Tibial artery (tissue), 4 donors: Measurements from ENCODE around the gene RHEBL1.

Experiments
- DNase-seq, 2 donors: peaks; one replicate each; pipeline ENCODE4 v3.0.0-alpha.2; 2019
- H3K27ac ChIP-seq, 2 donors: fragments of 200-600 bp; sonication (generic) in 1 of 2; 1 replicate in 1 of 2; 2 replicates in 1 of 2; pipeline ENCODE4 v1.5.1; 2018 to 2019; ENCODE audit warnings: mild to moderate bottlenecking in 1 of 2
- H3K27me3 ChIP-seq, 2 donors: fragments of 200-600 bp; sonication (generic) in 1 of 2; one replicate each; pipeline versions ENCODE4 v1.5.1 to v1.6.0; 2016 to 2019
- H3K36me3 ChIP-seq, 3 donors: fragments of 200-600 bp; sonication (generic) in 2 of 3; one replicate each; pipeline ENCODE4 v1.5.1; 2016 to 2019; ENCODE audit warnings: mild to moderate bottlenecking in 2 of 3
- H3K4me1 ChIP-seq, 4 donors: fragments of 200-600 bp; sonication (generic) in 2 of 4; 1 replicate in 3 of 4; 2 replicates in 1 of 4; pipeline ENCODE4 v1.5.1; 2016 to 2019
- H3K4me3 ChIP-seq, 2 donors: fragments of 200-600 bp; sonication (generic) in 1 of 2; 1 replicate in 1 of 2; 2 replicates in 1 of 2; pipeline ENCODE4 v1.5.1; 2018 to 2019; ENCODE audit warnings: mild to moderate bottlenecking in 2 of 2
- H3K9me3 ChIP-seq, 3 donors: fragments of 200-600 bp; sonication (generic) in 1 of 3; one replicate each; pipeline ENCODE4 v1.5.1; 2016 to 2019
- intact Hi-C: fragments of 100-400 bp; cut with DNase I; formaldehyde crosslinking; loops from one replicate; pipeline ENCODE4 v1.15.0; 2023; ENCODE audit warnings: low total_unique reads
- TF ChIP-seq, protein P1 (sequence below), 2 experiments: fragments of 200-600 bp in 1 of 2; fragments of 450-650 bp in 1 of 2; IDR thresholded peaks; one replicate each; pipeline ENCODE4 v1.5.1; 2017 to 2019; ENCODE audit warnings: antibody characterized with exemption in 2 of 2, mild to moderate bottlenecking in 1 of 2, moderate library complexity in 1 of 2

Gene RHEBL1

DNA sequence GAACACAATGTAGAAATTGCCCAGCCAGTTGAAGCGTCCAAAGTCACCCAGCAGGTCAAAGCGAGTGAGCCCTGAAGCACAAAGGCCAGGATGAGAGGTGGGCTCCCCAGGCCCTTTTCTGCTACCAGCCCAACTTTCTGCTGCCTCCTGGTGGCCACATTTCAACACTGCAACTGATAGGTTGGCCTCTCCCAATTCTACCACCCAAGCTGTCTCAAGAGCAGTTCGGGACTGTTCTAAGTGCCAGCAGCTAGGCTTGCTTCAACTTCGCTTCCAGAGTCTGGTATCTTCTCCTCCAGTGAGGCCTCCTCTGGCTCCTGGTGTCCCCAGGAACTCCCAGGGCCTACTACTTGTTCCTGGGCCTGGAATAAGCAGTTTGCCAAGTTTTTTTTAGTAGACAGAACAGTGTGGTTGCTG lies 28.3 kb upstream of the RHEBL1 start:
- peak in 1 of 2 donors; percentile 48 for DNase-seq
- peaks cover 0 to 20% (median 17%) of the 10 kb centered on the region in 4 donors for H3K4me1 ChIP-seq
- intact Hi-C loops = no loop called here
- no peaks in the 10 kb centered on the region for H3K9me3 ChIP-seq
- H3K4me3 ChIP-seq = no peak overlapping the region
- TF ChIP-seq, protein P1, sequence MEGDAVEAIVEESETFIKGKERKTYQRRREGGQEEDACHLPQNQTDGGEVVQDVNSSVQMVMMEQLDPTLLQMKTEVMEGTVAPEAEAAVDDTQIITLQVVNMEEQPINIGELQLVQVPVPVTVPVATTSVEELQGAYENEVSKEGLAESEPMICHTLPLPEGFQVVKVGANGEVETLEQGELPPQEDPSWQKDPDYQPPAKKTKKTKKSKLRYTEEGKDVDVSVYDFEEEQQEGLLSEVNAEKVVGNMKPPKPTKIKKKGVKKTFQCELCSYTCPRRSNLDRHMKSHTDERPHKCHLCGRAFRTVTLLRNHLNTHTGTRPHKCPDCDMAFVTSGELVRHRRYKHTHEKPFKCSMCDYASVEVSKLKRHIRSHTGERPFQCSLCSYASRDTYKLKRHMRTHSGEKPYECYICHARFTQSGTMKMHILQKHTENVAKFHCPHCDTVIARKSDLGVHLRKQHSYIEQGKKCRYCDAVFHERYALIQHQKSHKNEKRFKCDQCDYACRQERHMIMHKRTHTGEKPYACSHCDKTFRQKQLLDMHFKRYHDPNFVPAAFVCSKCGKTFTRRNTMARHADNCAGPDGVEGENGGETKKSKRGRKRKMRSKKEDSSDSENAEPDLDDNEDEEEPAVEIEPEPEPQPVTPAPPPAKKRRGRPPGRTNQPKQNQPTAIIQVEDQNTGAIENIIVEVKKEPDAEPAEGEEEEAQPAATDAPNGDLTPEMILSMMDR (IDR thresholded peaks at IDR 0.05) = peak; percentile 60 to 75
- no peak overlapping the region for H3K27ac ChIP-seq
- peaks cover 0 to 19% of the 10 kb centered on the region in 2 donors for H3K27me3 ChIP-seq
- peaks cover 65 to 72% (median 65%) of the 10 kb centered on the region in 3 donors for H3K36me3 ChIP-seq

DNA sequence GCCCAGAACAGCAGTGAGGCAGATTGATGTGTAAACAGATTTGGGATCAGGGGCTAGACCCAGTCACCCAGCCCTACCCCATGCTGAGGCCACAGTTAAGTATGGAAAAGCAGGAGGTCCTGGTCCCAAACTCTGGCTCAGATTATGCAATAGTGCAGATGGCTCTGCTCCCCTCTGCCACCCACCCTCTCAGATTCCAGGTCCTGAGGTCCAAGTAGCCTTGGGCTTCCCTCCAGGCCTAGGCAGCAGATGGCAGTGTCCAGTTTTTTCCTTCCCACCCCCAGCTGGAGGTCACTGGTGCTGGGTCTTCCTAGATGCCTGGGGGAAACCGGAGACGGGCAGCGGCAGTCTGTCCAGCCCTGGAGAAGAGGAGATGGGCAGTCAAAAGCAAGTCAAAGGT lies 27.6 kb upstream of the RHEBL1 start:
- Histone ChIP-seq H3K4me3 (no peak overlapping the region), H3K27ac (no peak overlapping the region), H3K36me3 (peaks cover 59 to 65% (median 59%) of the 10 kb centered on the region in 3 donors), H3K27me3 (peaks cover 0 to 25% of the 10 kb centered on the region in 2 donors), H3K4me1 (peaks cover 0 to 23% (median 20%) of the 10 kb centered on the region in 4 donors), H3K9me3 (no peaks in the 10 kb centered on the region)
- TF ChIP-seq, protein P1 (IDR thresholded peaks at IDR 0.05) = no peak
- intact Hi-C loops = no loop called here
- no peak for DNase-seq

DNA sequence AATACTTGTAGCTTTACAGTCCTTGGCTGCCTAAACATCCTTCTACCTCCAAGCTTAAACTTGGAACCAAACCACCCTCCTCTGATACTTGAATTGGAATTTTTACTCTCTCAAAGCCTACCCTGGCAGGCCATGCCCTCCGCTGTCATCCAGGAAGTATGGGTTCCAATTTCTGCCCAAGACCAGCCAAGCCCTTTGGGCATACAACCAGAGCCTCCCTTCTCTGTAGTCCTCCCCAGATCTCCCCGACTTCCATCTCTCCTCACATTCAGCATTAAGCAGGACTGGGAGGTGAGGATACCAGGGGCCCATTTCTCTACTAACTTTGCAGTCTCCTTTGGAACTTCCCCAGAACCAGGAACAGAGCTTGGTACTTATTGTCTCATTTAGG lies 25.2 kb upstream of the RHEBL1 start:
- peaks cover 34 to 41% (median 35%) of the 10 kb centered on the region in 3 donors for H3K36me3 ChIP-seq
- no peak overlapping the region for H3K27ac ChIP-seq
- H3K9me3 ChIP-seq = no peaks in the 10 kb centered on the region
- DNase-seq = no peak
- TF ChIP-seq, protein P1 (IDR thresholded peaks at IDR 0.05) = no peak
- H3K27me3 ChIP-seq = peaks cover 0 to 49% of the 10 kb centered on the region in 2 donors
- intact Hi-C loops = no loop called here
- H3K4me1 ChIP-seq = peaks cover 0 to 42% (median 38%) of the 10 kb centered on the region in 4 donors
- H3K4me3 ChIP-seq = peak overlapping the region in 1 of 2 donors; percentile 27

DNA sequence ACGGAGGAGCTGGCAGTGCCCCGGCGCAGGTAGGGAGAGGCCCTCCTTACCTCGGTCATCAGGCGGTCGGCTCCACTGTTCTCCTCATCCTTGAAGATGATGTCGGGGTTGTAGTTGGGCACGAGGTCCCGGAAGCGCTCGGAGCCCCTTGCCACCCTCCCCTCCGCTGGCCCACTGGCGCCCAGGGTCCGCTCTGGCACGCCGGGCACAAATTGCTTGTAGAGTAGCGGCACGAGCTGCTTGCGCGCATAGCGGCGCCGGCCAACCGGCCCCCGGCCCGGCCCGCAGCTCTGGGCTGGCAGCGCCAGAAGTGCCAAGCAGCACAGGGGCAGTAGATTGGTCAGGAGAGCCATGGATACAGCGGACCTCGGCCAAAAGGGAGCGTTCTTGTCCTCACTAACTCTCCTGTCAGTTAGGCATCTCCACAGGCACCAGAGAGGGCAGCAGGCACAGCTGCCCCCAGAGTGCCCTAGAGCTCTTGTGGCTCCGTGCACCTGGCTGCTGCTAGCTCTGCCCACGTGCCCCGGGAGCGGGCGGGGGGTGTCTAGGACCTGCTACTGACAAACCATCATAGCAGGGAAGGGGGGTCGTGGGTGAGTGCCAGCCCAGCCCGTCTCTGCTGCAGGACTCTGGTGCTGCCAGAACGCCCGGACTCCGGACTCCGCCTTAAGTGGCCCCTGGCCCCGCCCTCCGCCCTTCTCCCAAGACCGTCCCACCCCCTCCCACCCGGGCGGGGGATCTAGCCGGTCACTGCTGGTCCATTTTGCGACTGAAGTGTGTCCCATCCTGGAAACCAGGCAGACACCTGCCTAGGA lies 24.6 kb upstream of the RHEBL1 start, which contains the start of gene DHH:
TSS of gene DHH (minus strand) at position 642 of the 815 bp plus-strand sequence. CDS start at position 353, 289 bp downstream.
- peak; percentile 49 to 74 for DNase-seq
- TF ChIP-seq, protein P1 (IDR thresholded peaks at IDR 0.05) = no peak
- peaks cover 0 to 48% (median 44%) of the 10 kb centered on the region in 4 donors for H3K4me1 ChIP-seq
- peak within 1 kb of the TSS; percentile 23 to 27 for H3K4me3 ChIP-seq
- intact Hi-C loops = no loop called here
- H3K9me3 ChIP-seq = no peaks in the 10 kb centered on the region
- H3K27me3 ChIP-seq = peaks cover 0 to 55% of the 10 kb centered on the region in 2 donors
- H3K27ac ChIP-seq = no peak within 1 kb of the TSS
- H3K36me3 ChIP-seq = peaks cover 28 to 35% (median 29%) of the 10 kb centered on the region in 3 donors

DNA sequence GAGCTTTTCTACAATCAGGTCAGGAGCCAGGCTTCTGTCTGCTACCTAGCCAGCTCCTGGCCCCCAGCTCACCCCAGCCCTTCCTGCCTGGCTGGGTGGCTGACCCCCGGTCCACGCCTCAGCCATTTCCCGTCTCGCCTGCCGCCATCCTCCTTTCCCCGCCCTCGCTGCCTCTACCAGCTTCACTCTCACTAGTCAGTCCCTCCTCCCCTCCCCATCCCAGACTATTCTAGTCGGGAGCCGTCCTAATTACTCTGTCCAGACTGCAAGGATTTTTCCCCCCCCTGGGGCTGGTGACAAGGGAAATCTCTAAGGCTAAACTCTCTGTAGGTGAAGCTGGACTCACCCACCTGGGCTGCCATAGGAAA lies 24.0 kb upstream of the RHEBL1 start:
- intact Hi-C loops = no loop called here
- Histone ChIP-seq H3K4me1 (peaks cover 0 to 53% (median 44%) of the 10 kb centered on the region in 4 donors), H3K27ac (no peak overlapping the region), H3K9me3 (no peaks in the 10 kb centered on the region), H3K4me3 (peak overlapping the region; percentile 23 to 27), H3K36me3 (peaks cover 22 to 29% (median 23%) of the 10 kb centered on the region in 3 donors), H3K27me3 (peaks cover 0 to 61% of the 10 kb centered on the region in 2 donors)
- DNase-seq = no peak
- TF ChIP-seq, protein P1 (IDR thresholded peaks at IDR 0.05) = no peak
